HG03565 (cell line): ENCODE results near the gene MCF2L2.
"Not testable (repeated sequence)": the region's sequence is repeated elsewhere in the genome, so short reads cannot be mapped to it uniquely, and the experiment has no call there.

Experiments used
- ATAC-seq: cut with Tn5 transposase; IDR thresholded peaks from one replicate; pipeline ENCODE4 v1.9.1; 2021; ENCODE audit warnings: mild to moderate bottlenecking, moderate library complexity; ENCODE audit not compliant: unreplicated experiment

The MCF2L2 gene

DNA sequence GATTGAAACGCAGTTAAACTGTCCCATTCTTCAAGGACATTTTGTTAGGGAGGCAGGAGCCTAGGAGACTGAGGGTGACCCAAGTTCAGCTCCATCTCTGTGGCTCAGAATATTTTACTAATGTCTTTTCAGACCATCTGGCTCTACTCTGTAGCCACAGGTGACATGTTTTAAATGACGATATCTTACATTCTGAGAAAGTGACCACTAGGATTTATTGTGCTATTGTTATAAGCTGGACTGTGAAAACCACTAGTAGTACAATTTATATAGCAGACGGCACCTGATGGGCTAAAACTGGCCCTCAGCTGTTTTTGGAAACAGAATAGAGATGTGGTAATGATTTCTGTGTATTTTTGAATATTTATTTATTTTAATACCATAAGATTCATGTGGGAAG lies 55.5 kb downstream of the MCF2L2 start:
- ATAC-seq = no peak

DNA sequence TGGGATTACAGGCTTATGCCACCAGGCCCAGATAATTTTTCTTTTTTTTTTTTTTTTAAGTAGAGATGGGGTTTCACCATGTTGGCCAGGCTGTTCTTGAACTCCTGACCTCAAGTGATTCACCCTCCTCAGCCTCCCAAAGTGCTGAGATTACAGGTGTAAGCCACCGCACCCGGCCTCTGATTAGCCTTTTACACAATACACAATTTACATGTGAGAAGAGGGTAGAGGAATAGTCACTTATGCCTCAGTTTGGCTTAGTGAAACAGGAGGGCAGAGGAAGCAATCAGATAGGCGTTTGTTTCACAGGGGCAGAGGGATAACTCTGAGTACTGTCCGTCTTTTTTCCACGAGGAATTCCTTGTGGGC lies 56.8 kb downstream of the MCF2L2 start:
- ATAC-seq = not testable (repeated sequence)

DNA sequence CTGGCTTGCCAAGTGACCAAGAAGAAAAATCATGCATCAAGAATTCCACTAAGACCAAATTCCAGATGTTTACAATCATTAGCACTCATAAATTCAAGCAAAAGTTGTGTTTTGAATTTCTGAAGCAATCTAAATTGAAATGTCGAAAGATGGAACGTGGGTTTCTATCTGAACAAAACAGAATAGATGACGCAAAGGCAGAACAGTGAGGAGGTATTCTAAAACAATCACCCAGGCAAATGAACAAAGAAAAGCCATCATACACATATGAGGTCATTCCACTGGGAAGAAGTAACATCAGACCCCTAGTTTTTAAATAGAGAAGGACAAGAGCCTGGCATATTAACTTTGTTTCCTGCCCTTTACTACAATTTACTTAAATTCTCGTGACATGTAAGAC lies 58.0 kb downstream of the MCF2L2 start:
- ATAC-seq = no peak

DNA sequence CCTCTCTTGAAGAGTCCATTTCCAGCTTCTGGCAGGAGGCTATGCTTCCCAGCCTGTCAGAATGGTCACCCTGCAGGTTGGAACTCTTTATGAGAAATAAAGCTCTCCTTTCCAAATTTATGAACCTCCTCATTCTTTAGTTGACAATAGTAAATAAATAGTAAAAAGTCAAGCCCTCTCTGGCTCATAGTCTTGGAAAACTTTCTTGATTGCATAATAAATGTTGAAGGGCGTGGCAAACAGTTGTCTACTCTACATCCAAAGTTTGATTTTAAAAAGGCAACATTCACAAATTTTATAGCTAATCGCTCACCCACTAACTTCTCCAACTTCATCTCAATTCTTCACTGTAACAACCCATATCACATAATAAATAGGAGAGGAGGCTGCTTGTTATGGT lies 58.8 kb downstream of the MCF2L2 start:
- ATAC-seq = no peak

DNA sequence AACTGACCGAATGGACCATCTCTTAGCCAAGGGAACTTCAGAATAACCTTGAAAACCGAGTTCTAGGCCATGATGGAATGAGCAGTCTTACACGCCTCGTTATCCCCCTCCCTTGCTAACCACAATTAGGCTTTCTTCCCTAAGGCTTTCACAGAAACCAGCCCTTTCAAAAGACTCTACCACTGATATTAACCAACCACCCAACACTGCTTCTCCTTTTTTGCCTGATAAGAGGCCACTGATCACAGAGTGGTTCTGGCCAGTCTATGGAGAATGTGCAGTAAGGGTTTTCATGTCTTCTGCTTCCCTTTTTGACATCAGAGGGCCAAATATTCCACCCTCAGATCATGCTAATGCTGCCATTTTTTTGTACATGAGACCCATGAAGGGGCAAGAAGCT lies 59.3 kb downstream of the MCF2L2 start:
- no peak for ATAC-seq

DNA sequence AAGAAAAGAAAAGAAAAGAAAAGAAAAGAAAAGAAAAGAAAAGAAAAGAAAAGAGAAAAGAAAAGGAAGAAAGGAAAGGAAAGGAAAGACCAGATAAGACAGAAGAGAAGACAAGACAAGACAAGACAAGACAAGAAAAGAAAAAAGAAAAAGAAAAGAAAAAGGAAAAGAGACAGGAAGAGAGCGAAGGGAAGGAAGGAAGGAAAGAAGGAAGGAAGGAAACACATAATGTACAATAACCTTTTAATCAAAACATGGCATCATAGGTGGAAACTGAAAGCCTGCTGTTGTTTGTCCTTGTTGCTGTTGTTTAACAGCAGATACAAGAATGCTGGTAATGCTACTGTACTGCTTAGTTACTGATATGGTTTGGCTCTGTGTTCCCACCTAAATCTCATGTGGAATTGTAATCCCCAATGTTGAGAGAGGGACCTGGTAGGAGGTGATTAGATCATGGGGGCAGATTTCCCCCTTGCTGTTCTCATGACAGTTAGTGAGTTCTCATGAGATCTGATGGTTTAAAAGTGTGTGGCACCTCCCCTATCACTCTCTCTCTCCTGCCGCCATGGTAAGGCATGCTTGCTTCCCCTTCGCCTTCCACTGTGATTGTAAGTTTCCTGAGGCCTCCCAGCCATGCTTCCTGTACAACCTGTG lies 67.3 kb downstream of the MCF2L2 start:
- ATAC-seq = no peak

DNA sequence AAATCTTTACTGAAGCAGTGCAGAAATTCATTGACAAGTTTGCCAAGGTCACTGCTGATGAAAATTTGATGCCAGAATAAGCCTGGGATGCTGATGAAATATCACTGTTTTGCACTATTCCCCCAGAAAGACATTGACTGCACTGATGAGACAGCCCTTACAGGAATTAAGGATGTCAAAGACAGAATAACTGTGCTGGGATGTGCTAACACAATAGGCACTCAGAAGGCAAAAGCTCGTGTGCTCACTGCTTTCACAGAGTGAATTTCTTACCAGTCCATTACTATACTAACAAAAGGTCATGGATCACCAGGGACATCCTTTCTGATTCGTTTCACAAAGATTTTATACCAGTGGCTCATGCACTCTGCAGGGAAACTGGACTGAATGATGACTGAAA lies 69.4 kb downstream of the MCF2L2 start:
- ATAC-seq = no peak

DNA sequence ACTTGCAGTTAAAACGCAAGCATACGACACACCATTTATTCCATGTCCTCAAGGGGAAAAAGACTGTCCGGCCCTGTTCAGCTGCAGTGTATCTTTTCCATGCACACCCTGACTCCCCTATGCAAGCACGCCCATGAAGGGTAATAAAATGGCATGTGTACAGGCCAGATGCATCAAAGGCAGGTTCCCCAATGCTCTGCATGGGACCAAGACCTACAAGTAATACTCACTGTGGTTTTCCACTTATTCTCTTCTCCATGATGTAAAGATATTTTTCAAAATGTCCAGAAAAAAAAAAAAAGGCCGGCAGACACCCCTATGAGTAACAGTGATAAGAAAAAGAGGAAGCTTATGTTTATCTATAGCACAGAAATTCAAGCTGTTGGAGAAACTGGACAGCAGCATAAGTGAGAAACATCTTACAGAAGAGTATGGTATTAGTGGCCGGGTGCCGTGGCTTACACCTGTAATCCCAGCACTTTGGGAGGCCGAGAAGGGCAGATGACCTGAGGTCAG lies 70.8 kb downstream of the MCF2L2 start:
- no peak for ATAC-seq

DNA sequence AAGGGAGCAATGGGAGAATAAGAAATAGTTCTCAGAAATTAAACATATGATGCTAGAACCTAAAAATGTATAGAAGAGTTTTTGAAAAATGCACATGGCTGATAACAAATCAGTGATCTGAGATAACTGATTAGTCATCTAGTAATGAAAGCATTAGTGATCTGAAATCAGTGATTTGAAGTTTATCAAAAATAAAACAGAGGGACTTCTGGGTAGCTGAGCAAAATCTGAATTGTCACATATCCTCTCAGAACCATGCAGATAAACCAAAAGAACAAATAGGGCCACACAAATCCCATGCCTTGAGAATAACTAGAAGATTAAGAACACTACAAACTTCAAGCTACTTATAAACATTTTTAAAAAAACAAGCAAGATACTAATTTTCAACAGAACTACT lies 71.5 kb downstream of the MCF2L2 start:
- no peak for ATAC-seq

DNA sequence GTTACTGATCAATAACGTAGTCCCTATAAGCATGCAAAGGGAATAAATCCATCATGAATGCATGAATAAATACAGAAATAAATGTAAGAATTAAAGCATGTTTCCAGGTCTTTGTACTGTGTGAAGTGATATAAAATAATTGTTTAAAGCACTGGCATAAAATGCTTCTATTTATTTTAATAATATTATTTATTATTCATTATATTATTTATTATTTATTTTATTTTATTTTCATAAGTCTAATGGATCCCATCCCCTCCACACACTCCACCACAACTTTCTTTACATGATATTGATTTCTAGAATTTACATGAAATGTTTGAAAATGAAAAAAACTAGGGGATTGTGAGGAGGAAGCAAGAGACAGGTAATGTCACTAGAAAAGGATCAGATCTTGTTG lies 73.5 kb downstream of the MCF2L2 start:
- ATAC-seq = no peak

DNA sequence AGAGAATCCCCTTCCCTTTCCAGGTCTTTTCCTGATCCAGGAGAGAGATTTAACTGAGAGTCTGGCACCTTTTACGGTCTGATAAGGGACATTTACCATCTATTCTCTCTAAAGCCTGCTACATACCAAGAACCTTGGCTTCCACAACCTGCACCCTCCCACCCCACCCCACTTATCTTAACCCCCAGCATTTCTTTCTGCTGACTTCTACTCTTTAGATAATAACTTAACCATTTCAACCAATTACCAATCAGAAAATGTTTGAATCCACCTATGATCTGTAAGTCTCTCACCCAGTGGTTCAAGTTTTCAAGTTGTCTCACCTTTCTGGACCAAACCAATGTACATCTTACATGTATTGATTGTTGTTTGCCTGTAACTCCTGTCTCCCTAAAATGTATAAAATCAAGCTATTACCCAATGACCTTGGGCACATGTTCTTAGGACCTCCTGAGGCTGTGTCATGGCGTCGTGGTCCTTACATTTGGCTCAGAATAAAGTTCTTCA lies 74.0 kb downstream of the MCF2L2 start:
- ATAC-seq = no peak

DNA sequence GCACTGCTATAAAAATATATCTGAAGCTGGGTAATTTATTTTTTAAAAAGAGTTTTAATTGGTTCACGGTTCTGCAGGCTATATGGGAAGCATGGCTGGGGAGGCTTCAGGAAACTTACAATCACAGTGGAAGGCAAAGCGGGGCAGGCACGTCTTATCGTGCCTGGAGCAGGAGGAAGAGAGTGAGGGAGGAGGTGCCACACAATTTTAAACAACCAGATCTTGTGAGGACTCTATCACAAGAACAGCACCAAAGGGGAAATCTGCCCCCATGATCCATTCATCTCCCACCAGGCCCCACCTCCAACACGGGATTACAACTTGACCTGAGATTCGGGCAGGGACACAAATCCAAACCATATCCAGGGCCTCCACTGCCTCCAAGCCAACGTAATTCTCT lies 75.0 kb downstream of the MCF2L2 start:
- ATAC-seq = no peak

DNA sequence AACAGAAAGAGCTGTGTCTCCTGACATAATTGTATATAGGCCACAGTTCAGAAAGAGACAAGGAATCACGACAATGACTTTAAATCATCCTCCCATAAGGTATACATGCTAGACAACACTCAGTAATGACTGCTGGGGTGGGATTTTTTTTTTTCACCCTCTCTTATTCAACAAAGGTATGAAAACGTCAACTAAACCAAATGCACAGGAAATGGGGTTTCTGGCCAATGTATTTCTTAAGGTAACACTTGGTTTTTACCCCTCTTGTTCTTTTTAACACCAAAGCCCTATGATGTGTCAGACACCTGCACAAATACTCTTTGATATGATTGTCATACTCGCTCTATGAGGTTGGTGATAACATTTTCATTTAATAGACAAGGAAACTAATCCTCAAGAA lies 78.3 kb downstream of the MCF2L2 start:
- ATAC-seq = no peak

DNA sequence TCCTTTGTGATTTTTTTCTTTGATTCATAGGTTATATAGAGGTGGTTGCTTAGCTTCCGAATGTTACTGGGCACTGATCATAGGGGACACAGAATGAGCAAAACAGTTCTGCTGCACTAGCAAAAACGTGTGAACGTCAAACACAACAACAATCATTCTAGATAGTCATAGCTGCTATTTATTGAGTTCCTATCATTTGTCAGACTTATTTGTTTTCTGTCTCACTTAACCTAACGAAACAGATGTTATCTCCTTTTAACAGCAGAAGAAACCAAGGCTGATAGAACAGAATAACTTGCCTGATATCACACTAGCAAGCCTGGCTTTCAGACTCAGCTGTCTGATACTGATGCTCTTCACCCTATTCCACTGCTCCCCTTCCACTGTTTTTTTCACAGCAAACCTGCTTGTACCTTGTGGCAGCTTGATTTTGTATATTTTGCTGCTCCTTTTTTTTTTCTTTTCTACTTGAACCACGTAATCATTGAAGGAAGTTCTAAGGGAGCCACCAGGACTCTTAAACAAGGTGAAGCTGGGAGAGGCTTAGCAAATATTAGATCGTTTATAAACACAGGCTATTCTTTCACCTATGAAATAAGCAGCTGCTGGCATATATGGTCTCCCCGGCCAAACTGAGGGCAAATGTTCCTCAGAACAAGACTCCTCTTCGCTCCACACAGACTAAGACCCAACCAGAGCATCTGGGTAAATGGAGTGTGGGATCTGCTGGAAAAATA lies 78.8 kb downstream of the MCF2L2 start:
- ATAC-seq = no peak

DNA sequence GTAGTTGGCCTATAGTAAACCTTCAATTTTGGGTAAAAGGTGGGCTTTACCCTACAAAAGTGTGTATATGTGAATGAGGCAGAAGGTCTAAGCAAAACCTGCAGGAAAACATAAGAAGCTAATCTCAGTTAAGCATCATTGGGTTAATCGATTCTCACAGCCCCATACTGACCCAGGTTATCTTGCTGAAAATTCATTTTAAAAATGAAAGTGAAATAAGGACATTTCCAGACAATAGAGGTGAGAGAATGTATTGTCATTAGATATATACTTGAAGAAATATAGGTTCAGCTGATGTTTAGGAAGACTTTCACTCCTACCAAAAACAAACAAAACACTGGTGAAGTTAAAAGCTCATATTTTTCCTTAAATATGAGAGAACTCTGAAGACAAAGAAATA lies 85.6 kb downstream of the MCF2L2 start:
- no peak for ATAC-seq

DNA sequence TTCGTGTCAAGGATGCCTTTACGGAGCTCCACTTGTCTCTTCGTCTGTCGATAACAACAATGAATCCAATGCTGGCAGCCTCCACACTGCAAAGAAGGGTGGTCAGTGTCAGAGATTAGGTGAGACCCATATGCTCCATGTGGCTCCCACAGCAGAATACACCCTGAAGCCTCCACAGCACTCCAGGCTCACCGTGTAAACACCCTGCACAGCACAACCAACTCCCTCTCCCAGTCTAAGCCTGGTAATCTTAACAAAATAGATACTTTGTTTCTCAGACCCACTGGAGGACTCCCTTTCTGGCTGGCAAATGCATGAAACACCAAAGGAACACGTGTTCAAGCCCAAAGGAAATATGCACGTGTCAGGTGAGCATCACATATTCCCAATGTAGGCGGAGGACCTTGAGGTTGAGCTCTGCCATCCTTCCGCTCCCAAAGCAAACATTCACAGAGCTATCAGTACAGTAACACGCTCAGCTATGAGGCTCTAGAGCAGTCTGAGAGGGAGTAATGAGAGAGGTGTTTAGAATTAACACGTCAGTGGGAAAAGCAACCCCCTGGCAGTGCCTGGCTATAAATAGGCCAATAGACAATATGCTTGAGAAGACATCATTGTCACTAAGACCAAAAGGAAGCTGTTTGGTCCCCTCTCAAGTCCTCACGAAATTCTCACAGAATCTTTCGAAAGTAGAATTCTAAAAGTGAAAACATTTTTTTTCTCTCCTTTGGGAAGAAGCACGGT lies 86.7 kb downstream of the MCF2L2 start:
- ATAC-seq = no peak

DNA sequence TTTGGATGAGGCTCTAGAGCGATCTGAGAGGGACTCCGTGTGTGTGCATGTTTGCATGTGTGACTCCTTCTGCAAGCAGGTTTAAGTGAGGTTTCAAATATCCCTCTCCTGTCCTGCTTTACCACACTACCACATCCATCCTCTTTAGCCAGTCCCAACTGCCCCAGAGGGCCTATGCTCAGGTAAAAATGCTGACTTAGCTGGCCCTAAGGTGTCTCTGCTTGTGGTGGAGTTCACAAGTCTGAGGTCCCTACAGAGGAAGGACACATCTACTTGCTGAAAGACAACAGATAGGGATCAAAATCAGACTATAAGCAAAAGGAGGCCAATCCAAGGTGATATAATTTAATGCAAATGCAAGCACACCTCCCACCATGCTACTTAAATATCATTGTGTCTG lies 88.2 kb downstream of the MCF2L2 start:
- no peak for ATAC-seq

DNA sequence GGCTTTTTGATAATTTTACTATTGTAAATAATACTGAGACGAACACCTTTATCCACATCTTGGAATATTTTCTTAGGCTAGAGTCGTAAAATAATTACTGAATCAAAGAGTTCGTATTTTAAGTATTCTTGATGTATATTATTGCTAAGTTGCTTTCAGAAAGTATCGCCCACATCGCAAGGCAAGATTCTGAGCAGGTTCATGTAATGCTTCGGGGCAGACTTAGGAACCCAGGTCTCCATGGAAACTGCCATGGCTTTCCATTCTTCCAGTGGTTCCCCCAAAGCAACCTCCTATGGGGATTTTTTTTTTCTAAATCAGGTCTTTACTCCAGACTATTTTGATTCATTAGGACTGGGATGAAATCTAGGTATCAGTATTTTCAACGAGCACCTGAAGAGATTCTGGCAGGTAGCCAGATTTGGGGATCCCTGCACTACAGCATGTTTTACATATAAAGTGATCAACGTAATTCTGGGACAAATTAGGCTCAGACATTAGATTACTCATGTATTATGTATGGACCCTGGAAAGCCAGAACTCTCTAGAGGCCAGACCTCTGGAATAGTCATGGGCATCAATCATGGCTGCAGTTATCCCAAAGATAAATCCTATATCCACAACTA lies 88.8 kb downstream of the MCF2L2 start:
- ATAC-seq = no peak

DNA sequence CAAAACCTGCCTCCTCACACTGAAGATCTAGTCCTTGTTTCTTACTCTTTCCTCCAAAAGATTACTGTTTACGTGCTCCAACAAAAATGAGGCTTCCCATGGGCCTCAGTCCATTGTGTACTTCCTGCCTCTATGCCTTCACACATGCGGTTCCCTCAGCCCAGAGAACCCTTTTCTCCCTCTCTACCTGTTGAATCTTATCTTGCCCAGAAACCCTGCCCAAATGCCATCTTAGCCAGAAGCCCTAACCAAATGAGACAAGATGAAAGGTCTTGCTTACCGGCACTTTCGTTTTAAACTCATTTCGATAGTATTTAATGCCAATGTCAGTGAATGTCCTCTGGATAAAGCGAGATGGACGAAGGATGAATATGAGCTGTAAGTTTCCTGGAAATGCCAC lies 89.9 kb downstream of the MCF2L2 start:
- no peak for ATAC-seq

DNA sequence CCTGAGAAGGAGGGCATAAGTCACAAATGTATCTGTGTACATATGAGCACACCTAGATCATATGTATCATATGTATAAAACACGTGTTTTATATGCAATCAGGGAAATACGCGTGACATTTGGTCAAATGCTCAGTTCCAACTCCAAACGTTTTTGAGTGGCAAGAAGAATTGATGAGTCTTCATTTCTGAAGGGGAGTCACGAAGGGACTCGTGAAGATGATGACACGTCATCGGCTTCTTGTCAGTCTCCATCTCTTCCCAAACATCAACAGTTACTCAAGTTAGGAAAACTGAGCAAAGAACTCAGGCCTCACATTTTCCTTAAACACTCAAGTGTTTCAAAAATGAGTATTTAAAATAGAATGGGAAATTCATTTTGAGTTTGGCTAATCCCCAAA lies 95.9 kb downstream of the MCF2L2 start:
- no peak for ATAC-seq

DNA sequence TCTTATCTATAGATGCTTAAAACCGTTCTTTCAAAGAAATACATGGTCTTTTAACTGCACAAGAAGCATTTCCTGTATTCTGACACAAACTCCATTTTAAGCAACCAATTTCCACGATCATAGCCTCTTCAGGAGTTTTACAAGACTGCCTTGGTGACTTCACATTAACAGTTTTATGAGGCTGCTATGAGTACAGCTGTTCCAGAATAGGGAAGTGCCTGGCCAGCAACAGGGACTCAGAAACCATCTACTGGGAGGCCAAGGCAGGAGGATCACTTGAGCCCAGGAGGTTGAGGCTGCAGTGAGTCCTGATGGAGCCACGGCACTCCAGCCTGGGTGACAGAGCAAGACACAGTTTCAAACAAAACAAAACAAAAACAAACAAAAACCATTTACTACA lies 96.9 kb downstream of the MCF2L2 start:
- ATAC-seq = no peak
